HG03103 (cell line): ENCODE measurements around the gene MCUR1.
"Not testable (repeated sequence)": the region's sequence is repeated elsewhere in the genome, so short reads cannot be mapped to it uniquely, and the experiment has no call there.

Source experiments
- ATAC-seq: cut with Tn5 transposase; IDR thresholded peaks from one replicate; pipeline ENCODE4 v1.9.1; 2021; ENCODE audit warnings: low read depth; ENCODE audit not compliant: unreplicated experiment

Gene MCUR1, protein sequence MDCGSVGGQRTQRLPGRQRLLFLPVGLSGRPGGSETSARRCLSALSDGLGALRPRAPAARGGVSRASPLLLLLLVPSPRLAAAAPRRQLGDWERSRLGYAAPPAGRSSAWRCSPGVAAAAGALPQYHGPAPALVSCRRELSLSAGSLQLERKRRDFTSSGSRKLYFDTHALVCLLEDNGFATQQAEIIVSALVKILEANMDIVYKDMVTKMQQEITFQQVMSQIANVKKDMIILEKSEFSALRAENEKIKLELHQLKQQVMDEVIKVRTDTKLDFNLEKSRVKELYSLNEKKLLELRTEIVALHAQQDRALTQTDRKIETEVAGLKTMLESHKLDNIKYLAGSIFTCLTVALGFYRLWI

DNA sequence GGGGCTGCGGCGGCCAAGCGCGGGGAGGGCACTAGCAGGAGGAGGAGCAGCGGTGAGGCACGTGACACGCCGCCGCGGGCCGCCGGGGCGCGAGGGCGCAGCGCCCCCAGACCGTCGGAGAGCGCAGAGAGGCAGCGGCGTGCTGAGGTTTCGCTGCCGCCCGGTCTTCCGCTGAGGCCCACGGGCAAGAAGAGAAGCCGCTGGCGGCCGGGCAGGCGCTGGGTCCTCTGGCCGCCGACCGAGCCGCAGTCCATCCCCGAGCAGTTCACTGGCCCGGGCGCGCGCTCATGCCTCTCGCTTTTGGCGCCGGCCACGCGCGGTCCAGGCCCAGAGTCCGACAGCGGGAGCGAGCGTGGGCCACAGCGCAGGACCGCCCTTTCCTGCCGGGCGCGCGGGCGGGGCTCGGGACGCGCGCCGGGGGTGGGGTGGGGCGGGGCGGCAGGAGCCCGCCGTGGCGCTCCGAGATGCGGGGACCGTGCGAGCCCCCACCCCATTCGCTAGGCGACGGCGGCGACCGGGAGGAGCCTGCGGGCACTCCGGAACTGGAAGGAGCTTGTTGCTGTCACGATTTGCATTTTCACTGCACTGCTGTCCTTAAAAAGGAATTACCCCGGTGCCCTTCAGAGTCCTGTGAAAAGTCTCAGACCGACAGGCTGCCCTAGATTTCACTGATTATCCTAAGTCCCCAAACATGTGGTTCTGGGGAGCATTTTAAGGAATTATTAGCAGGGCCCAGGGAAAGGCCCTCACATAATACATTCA lies at the start of gene MCUR1:
Gene MCUR1, minus strand, starts transcription at position 382 of the 762 bp plus-strand sequence. Its CDS starts 128 bp downstream, at position 254.
- ATAC-seq: peak; percentile 76

GRCh38 chr6:13863699-13864155 lies 49.4 kb upstream of the MCUR1 start:
- ATAC-seq: no peak

GRCh38 chr6:13860556-13861185 lies 46.3 kb upstream of the MCUR1 start:
- ATAC-seq: not testable (repeated sequence)

DNA sequence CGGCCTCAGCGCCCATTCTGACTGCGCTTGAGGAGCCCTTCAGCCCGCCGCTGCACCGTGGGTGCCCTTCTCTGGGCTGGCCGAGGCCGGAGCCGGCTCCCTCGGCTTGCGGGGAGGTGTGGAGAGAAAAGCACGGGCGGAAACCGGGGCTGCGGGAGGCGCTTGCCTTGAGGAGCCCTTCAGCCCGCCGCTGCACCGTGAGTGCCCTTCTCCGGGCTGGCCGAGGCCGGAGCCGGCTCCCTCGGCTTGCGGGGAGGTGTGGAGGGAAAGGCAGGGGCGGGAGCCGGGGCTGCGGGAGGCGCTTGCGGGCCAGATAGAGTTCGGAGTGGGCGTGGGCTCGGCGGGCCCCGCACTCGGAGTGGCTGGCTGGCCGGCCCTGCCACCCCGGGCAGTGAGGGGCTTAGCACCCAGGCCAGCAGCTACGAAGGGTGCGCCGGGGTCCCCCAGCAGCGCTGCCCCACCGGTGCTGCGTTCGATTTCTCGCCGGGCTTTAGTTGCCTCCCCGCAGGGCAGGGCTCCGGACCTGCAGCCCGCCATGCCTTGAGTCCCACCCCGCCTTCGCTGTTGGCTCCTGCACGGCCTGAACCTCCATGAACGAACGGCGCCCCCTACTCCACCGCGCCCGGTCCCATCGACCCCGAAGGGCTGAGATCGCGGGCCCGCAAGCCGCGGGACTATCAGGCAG lies 45.7 kb upstream of the MCUR1 start:
- ATAC-seq: no peak

DNA sequence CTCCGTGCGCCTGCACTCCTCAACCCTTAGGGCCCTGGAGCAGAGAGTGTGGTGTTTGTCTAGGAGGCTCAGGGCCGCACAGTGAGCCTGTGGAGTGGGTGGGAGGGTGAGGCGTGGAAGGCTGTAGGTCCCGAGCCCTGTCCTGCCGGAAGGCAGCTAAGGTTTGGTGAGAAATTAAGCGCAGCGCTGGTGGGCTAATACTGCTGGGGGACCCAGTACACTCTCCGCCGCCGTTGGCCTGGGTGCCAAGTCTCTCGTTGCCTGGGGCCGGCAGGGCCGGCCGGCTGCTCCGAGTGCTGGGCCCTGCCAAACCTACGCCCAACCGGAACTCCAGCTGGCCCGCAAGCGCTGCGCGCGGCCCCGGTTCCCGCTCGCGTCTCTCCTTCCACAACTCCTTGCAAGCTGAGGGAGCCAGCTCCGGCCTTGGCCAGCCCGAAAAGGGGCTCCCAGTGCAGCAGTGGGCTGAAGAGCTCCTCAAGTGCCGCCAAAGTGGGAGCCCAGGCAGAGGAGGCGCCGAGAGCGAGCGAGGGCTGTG lies 40.4 kb upstream of the MCUR1 start:
- no peak for ATAC-seq

GRCh38 chr6:13853871-13854270 lies 39.5 kb upstream of the MCUR1 start:
- ATAC-seq: no peak

DNA sequence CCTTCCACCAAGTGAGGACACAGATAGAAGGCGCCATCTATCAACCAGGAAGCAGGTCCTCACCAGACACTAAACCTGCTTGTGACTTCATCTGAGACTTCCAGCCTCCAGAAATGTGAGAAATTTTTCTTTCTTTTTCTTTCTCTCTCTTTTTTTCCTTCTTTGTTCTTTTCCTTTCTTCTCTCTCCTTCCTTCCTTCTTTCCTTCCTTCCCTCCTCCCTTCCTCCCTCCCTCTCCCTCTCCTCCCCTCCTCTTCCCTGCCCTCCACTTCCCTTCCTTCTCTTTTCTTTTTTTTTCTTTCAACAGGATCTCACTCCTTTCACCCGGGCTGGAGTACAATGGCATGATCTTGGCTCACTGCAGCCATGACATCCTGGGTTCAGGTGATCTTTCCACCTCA lies 37.4 kb upstream of the MCUR1 start:
- no peak for ATAC-seq

- ATAC-seq: no peak
These were observed 37.0 kb upstream of the MCUR1 start for GRCh38 chr6:13851330-13851729.

DNA sequence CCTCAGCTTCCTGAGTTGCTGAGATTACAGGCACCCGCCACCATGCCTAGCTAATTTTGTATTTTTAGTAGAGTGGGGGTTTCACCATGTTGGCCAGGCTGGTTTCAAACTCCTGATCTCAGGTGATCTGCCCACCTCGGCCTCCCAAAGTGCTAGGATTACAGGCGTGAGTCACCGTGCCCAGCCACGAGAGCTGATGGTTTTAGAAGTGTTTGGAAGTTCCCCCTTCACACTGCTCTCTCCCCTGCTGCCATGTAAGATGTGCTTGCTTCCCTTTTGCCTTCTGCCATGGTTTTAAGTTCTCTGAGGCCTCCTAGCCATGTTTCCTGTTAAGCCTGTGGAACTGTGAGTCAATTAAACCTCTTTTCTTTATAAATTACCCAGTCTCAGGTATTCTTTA lies 36.3 kb upstream of the MCUR1 start:
- not testable (repeated sequence) for ATAC-seq

- ATAC-seq: no peak
These were observed 34.3 kb upstream of the MCUR1 start for GRCh38 chr6:13848522-13849150.

- no peak for ATAC-seq
These were observed 33.1 kb upstream of the MCUR1 start for GRCh38 chr6:13847326-13848050.

DNA sequence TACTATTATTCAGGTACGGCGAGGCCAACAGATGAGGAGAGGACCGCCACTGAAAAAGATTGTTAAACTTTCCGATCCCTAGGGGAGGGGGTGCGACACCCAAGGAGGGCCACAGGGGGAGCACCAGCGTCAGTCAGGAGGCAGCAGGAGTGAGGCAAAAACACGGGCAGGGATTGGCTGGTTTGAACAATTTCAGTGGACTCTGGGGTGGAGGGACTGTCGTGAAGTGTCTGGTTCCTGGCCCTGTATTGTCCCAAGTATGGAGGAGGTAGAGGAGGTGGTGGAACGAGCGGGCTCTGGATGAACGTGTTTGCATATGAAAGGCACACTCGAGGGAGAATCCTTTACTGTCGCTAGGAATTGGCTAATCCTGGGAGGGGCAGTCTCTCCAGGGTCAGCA lies 32.5 kb upstream of the MCUR1 start:
- ATAC-seq: no peak

GRCh38 chr6:13841936-13842335 lies 27.6 kb upstream of the MCUR1 start:
- ATAC-seq: no peak

DNA sequence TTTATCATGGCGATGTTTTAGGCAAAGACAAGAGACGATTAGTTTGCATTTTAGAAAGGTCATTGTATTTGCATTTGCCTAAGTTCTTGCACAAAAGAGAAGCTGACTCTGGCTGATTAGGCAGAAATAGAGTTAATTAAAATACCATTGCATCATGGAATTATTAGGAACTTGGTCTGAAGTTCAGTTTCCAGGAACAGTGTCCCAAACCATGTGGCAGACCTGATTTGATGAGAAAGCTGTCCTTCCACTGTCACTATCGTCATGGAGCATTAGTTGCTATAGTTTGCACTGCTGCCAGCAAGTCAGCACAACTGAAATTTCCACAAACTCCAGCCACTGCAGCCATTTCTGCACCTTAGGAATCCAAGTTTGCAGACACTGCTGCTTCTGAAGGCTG lies 24.3 kb upstream of the MCUR1 start:
- no peak for ATAC-seq

- no peak for ATAC-seq
These were observed 21.8 kb upstream of the MCUR1 start for GRCh38 chr6:13836170-13836569.

- ATAC-seq: no peak
These were observed 20.4 kb upstream of the MCUR1 start for GRCh38 chr6:13834790-13835189.

GRCh38 chr6:13834018-13834417 lies 19.7 kb upstream of the MCUR1 start:
- ATAC-seq: not testable (repeated sequence)

GRCh38 chr6:13832778-13833177 lies 18.4 kb upstream of the MCUR1 start:
- ATAC-seq: no peak

DNA sequence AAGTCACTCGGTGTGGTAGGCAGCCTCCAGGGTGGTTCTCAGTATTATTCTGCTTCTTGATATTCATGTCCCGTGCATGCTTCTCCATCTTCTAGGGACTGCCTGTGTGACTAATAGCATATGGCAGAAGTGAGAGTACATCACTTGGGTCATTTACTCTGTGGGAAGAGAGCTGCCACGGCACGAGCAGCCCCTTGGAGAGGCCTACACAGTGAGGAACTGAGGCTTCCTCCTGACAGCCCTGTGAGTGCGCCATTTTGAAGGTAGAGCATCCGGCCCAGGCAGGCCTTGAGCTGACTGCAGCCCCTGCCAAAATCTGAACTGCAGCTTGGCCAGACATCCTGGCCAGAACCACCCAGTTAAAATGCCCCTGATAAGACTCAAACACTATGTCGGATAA lies 17.3 kb upstream of the MCUR1 start:
- no peak for ATAC-seq
